ENCODE data around the gene IKZF1. TPM values are rescaled to one million over a fixed set of nuclear protein-coding genes. Genes with fewer than 3 reads are reported as not detected.

IKZF1 gene
- total RNA-seq, 1 donor from 2014 or later, result 8.5 TPM

GRCh38 chr7:50276483-50276882, 28.0 kb upstream of the IKZF1 start:
- no peaks in the 10 kb centered on the region for H3K4me1 Mint-ChIP-seq
- H3K4me3 Mint-ChIP-seq, result no peak overlapping the region
- H3K36me3 Mint-ChIP-seq (ENCODE audit: low read depth), result no peaks in the 10 kb centered on the region
- H3K9me3 Mint-ChIP-seq, result no peaks in the 10 kb centered on the region
- DNase-seq (ENCODE audit: low read depth, low spot score), result no peak
- H3K27me3 Mint-ChIP-seq (ENCODE audit: low read depth), result peaks cover 3% of the 10 kb centered on the region
- H3K27ac Mint-ChIP-seq (ENCODE audit: unreplicated experiment), result no peak overlapping the region
- no peak for TF ChIP-seq CTCF (conservative IDR thresholded peaks at IDR 0.05)

- no peak for TF ChIP-seq CTCF (conservative IDR thresholded peaks at IDR 0.05)
- H3K9me3 Mint-ChIP-seq, result no peaks in the 10 kb centered on the region
- no peak overlapping the region for H3K27ac Mint-ChIP-seq (ENCODE audit: unreplicated experiment)
- no peak for DNase-seq (ENCODE audit: low read depth, low spot score)
- H3K4me1 Mint-ChIP-seq, result no peaks in the 10 kb centered on the region
- no peak overlapping the region for H3K4me3 Mint-ChIP-seq
- H3K27me3 Mint-ChIP-seq (ENCODE audit: low read depth), result peaks cover 3% of the 10 kb centered on the region
- no peaks in the 10 kb centered on the region for H3K36me3 Mint-ChIP-seq (ENCODE audit: low read depth)
Measured at GRCh38 chr7:50278120-50278519, 26.4 kb upstream of the IKZF1 start.

- DNase-seq (ENCODE audit: low read depth, low spot score), result no peak
- H3K36me3 Mint-ChIP-seq (ENCODE audit: low read depth), result no peaks in the 10 kb centered on the region
- H3K4me3 Mint-ChIP-seq, result no peak overlapping the region
- no peak overlapping the region for H3K27ac Mint-ChIP-seq (ENCODE audit: unreplicated experiment)
- H3K9me3 Mint-ChIP-seq, result no peaks in the 10 kb centered on the region
- peaks cover 3% of the 10 kb centered on the region for H3K27me3 Mint-ChIP-seq (ENCODE audit: low read depth)
- H3K4me1 Mint-ChIP-seq, result no peaks in the 10 kb centered on the region
- TF ChIP-seq CTCF (conservative IDR thresholded peaks at IDR 0.05), result no peak
Measured at GRCh38 chr7:50281680-50282445, 22.7 kb upstream of the IKZF1 start.

DNA sequence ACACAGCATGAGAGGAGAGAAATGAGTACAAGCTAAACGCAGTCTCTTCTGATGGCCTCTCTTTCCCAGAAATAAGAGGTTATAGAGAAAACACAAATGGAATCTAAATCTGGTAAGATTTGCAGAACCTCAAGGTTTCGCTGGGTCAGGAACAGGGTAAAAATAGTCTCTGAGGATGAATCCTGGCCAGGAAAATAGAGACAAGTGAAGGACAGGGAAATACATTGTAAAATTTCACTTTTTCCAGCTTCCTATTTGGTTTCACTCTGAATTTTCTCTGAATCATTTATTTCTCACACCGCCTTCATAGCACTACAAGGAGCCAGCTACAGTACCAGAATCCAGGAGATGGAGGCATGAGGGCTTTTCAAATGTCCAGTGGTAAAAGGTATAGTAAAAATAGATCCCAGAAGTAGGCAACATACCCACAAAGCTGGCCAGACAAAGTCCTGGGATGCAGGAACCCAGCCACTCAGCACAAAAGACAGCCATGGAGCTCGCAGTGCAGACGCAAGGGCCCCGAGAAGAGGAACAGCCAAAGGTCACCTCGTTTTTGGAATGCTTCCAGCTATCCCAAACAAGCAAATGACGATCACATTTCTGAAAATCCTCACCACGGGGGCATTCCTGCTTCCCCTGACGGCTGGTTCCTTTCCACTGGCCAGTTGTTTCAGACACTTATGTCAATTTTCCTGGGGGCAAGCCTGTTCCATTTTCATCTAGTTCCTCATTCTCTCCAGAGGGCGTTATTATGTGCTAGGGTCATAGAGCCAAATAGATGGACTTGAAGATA, 21.5 kb upstream of the IKZF1 start:
- Mint-ChIP-seq H3K9me3 (no peaks in the 10 kb centered on the region), H3K36me3 (ENCODE audit: low read depth) (no peaks in the 10 kb centered on the region), H3K4me1 (no peaks in the 10 kb centered on the region), H3K27ac (ENCODE audit: unreplicated experiment) (no peak overlapping the region), H3K4me3 (no peak overlapping the region), H3K27me3 (ENCODE audit: low read depth) (peaks cover 3% of the 10 kb centered on the region)
- TF ChIP-seq CTCF (conservative IDR thresholded peaks at IDR 0.05), result no peak
- DNase-seq (ENCODE audit: low read depth, low spot score), result no peak

GRCh38 chr7:50283731-50284130, 20.8 kb upstream of the IKZF1 start:
- H3K4me1 Mint-ChIP-seq, result no peaks in the 10 kb centered on the region
- no peak overlapping the region for H3K27ac Mint-ChIP-seq (ENCODE audit: unreplicated experiment)
- TF ChIP-seq CTCF (conservative IDR thresholded peaks at IDR 0.05), result no peak
- DNase-seq (ENCODE audit: low read depth, low spot score), result no peak
- no peaks in the 10 kb centered on the region for H3K36me3 Mint-ChIP-seq (ENCODE audit: low read depth)
- no peaks in the 10 kb centered on the region for H3K9me3 Mint-ChIP-seq
- peaks cover 2% of the 10 kb centered on the region for H3K27me3 Mint-ChIP-seq (ENCODE audit: low read depth)
- no peak overlapping the region for H3K4me3 Mint-ChIP-seq
